Mammary epithelial cell (primary cell): ENCODE results near the gene STIMATE.

Source experiments
- CTCF ChIP-seq, 2 donors: IDR thresholded peaks in 1 of 2; conservative IDR thresholded peaks in 1 of 2; 2 replicates each; pipeline ENCODE4 v1.5.1; 2011 to 2012; ENCODE audit warnings: inconsistent platforms in 2 of 2, low read length in 2 of 2, mild to moderate bottlenecking in 2 of 2, control low read depth in 1 of 2, low read depth in 1 of 2; ENCODE audit not compliant: insufficient read depth in 1 of 2; ENCODE audit errors: extremely low read depth in 1 of 2
- EZH2 ChIP-seq: IDR thresholded peaks from 2 replicates; pipeline ENCODE4 v1.6.1; 2012; ENCODE audit warnings: low read length, inconsistent platforms, borderline replicate concordance

DNA sequence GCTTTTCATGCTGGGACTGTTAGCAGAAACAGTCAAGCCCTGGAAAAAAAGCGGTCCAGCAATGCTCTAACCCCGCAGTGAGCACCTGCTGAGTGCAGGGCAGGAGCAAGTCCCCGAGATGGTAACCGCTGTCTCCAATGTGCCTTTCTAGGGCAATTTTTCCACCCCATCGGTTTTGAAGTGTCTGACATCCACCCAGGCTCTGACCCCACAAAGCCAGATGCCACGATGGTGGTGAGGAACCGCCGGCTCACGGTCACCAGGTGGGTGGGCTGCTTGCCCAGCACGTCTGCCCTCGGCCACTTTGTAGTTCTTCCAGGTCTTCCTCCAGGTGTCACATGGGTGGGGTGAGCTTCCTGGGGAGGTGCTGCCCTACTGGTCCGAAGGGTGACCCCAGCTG is 106.0 kb downstream of the STIMATE start:
- no peak for TF ChIP-seq CTCF (conservative IDR thresholded peaks at IDR 0.05 in 1 of 2, IDR thresholded peaks at IDR 0.05 in 1 of 2; ENCODE audit: extremely low read depth in 1 of 2, insufficient read depth in 1 of 2, low read depth in 1 of 2, low read length in 2 of 2)
- TF ChIP-seq EZH2 = no peak
